WERI-Rb-1 (cell line): Measurements from ENCODE around the gene TNFRSF8.

Source experiments
- DNase-seq: peaks from one replicate; pipeline ENCODE4 v3.0.0-alpha.2; 2020
- H3K27ac ChIP-seq: fragments of 250-450 bp; sonication (Bioruptor Pico); 2 replicates; pipeline ENCODE4 v1.5.1; 2020; ENCODE audit warnings: mild to moderate bottlenecking, moderate library complexity
- H3K27me3 ChIP-seq: fragments of 250-450 bp; sonication (Bioruptor Pico); 2 replicates; pipeline ENCODE4 v1.5.1; 2021; ENCODE audit warnings: mild to moderate bottlenecking, low read depth, moderate library complexity; ENCODE audit not compliant: insufficient read depth, severe bottlenecking
- H3K36me3 ChIP-seq: fragments of 250-450 bp; sonication (Bioruptor Pico); 2 replicates; pipeline ENCODE4 v1.5.1; 2020; ENCODE audit warnings: mild to moderate bottlenecking, moderate library complexity
- H3K4me3 ChIP-seq: 2 replicates; pipeline ENCODE4 v1.5.1; 2011; ENCODE audit warnings: low read depth, mild to moderate bottlenecking, control low read depth, low read length
- H3K9me3 ChIP-seq: fragments of 250-450 bp; sonication (Bioruptor Pico); 2 replicates; pipeline ENCODE4 v1.5.1; 2021; ENCODE audit warnings: mild to moderate bottlenecking, moderate library complexity; ENCODE audit not compliant: severe bottlenecking
- TF ChIP-seq, protein P1 (sequence below): IDR thresholded peaks from 2 replicates; pipeline ENCODE4 v1.5.1; 2011; ENCODE audit warnings: low read depth, mild to moderate bottlenecking, control low read depth, inconsistent platforms, low read length

Gene TNFRSF8

DNA sequence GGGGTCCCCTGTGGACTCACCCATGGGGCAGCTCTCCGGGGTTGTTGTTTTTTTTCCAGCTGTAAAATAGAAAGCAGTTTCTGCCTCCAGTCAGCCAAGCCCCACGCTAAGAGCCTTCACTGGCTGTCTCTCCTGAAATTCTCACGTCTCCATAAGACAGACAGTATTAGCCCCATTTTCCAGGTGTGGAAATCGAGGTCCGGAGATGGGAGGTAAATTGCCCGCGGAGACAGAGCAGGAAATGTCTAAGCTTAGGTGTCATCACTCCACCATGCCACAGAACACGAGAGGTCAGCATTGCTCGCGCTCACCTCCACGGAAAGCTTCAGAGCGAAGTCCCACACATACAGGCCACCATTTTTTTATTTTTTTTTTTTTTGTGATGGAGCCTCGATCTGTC is 44.6 kb downstream of the TNFRSF8 start:
- TF ChIP-seq, protein P1, sequence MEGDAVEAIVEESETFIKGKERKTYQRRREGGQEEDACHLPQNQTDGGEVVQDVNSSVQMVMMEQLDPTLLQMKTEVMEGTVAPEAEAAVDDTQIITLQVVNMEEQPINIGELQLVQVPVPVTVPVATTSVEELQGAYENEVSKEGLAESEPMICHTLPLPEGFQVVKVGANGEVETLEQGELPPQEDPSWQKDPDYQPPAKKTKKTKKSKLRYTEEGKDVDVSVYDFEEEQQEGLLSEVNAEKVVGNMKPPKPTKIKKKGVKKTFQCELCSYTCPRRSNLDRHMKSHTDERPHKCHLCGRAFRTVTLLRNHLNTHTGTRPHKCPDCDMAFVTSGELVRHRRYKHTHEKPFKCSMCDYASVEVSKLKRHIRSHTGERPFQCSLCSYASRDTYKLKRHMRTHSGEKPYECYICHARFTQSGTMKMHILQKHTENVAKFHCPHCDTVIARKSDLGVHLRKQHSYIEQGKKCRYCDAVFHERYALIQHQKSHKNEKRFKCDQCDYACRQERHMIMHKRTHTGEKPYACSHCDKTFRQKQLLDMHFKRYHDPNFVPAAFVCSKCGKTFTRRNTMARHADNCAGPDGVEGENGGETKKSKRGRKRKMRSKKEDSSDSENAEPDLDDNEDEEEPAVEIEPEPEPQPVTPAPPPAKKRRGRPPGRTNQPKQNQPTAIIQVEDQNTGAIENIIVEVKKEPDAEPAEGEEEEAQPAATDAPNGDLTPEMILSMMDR, result no peak
- Histone ChIP-seq H3K4me3 (no peak overlapping the region), H3K27ac (no peak overlapping the region), H3K9me3 (no peaks in the 10 kb centered on the region), H3K36me3 (no peaks in the 10 kb centered on the region), H3K27me3 (no peaks in the 10 kb centered on the region)
- DNase-seq, result no peak

DNA sequence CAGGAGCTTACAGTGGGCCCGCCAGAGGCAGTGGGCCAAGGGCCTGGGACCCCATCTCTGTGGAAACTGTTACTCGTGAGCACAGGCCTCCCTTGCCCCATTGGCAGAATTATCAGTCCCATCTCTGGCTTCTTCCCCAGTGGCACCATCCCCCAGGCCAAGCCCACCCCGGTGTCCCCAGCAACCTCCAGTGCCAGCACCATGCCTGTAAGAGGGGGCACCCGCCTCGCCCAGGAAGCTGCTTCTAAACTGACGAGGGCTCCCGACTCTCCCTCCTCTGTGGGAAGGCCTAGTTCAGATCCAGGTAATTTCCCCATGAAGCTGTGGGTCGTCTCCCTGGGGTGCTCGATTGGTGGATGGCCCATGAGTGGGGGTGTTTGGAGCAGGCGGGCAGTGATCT is 46.8 kb downstream of the TNFRSF8 start:
- Histone ChIP-seq H3K27ac (no peak overlapping the region), H3K27me3 (no peaks in the 10 kb centered on the region), H3K4me3 (no peak overlapping the region), H3K9me3 (no peaks in the 10 kb centered on the region), H3K36me3 (no peaks in the 10 kb centered on the region)
- TF ChIP-seq, protein P1, result no peak
- DNase-seq, result no peak

DNA sequence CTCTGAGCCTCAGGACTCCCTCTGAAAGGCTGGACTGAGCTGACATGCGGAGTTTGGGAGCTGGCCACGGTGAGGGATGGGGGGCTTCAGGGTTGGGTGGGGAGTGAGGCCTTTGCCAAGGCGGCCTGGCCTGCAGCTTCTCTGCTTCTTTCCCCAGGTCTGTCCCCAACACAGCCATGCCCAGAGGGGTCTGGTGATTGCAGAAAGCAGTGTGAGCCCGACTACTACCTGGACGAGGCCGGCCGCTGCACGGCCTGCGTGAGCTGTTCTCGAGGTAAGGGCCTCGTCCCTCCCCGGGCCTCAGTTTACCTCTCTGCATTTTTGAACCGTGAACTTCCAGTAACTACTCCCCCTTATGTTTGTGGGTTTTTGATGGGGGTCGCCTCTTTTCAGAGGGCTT is 48.6 kb downstream of the TNFRSF8 start:
- Histone ChIP-seq H3K36me3 (no peaks in the 10 kb centered on the region), H3K9me3 (no peaks in the 10 kb centered on the region)
- TF ChIP-seq, protein P1, result no peak

GRCh38 chr1:12112711-12113161 is 49.6 kb downstream of the TNFRSF8 start:
- H3K36me3 ChIP-seq, result no peaks in the 10 kb centered on the region
- no peak overlapping the region for H3K4me3 ChIP-seq

More for the DNA sequence above, 48.6 kb downstream of the TNFRSF8 start:
- H3K27ac ChIP-seq, result no peak overlapping the region
- DNase-seq, result no peak
- no peaks in the 10 kb centered on the region for H3K27me3 ChIP-seq
- no peak overlapping the region for H3K4me3 ChIP-seq

GRCh38 chr1:12113433-12114339 is 50.6 kb downstream of the TNFRSF8 start:
- TF ChIP-seq, protein P1, result no peak
- Histone ChIP-seq H3K4me3 (no peak overlapping the region), H3K36me3 (no peaks in the 10 kb centered on the region), H3K27me3 (no peaks in the 10 kb centered on the region), H3K27ac (no peak overlapping the region), H3K9me3 (no peaks in the 10 kb centered on the region)
- no peak for DNase-seq

More at GRCh38 chr1:12112711-12113161, 49.6 kb downstream of the TNFRSF8 start:
- DNase-seq, result no peak
- Histone ChIP-seq H3K9me3 (no peaks in the 10 kb centered on the region), H3K27ac (no peak overlapping the region), H3K27me3 (no peaks in the 10 kb centered on the region)
- TF ChIP-seq, protein P1, result no peak
